Erythroblast (primary cell): ENCODE data around the gene RAD51B.

ENCODE experiments used
- GATA1 ChIP-seq: IDR thresholded peaks from 2 replicates; pipeline ENCODE4 v1.6.1; 2011; ENCODE audit warnings: low read depth, mild to moderate bottlenecking, control low read depth, low read length, moderate library complexity
- POLR2A ChIP-seq: IDR thresholded peaks from 2 replicates; pipeline ENCODE4 v1.6.1; 2011; ENCODE audit warnings: mild to moderate bottlenecking, low read length

DNA sequence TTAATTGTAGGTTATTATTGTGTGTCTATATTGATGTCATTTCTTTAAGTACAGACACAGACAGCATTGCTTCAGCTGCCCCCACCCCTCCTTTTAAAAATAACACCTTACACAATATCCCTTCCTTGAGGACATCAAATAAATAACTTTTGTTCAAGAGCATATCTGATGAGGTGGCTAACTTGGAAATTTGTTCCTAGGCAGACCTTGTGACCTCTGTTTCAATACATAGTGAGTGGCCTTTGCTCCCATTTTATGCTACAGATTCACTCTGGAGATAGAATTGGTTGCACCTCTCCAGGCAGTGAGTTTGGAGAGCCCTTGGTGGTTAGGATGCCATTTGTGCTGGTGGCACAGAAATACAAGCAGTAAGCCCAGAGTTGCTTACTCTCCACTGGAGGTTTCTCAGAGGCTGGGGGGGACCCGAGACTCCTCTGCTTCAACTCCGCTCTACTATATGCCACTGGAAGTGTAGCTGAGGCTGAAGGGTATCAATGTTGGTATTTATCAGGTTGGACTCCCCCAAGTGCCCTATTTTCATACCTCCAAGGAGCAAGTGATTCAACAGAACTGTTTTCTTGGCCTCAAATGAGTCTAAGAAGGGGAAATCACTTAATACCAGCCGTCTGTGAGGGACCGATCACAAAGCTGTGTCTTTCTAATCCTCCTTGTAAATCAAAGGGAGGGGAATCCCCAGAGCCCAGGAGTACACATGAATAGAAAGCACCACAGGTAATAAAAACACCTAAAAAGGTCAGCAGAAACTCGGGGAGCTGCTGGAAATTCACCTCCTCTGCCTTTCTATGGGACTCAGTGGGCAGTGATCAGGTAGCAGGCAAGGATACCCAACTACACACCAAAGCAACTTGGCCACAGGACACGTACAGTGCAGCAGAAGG is 463.1 kb downstream of the RAD51B start:
- no peak for TF ChIP-seq POLR2A
- no peak for TF ChIP-seq GATA1
